Calu3 (cell line): ENCODE data around the gene NT5C1A. TPM values are rescaled to one million over a fixed set of nuclear protein-coding genes. Genes with fewer than 3 reads are reported as not detected.

ENCODE experiments used
- BruUV-seq: library from RNA; stranded (reverse); fragments of 400-500 nt; replicated peaks from 2 replicates; lab custom pipeline; 2021; lab: Mats Ljungman, UMichigan
- CTCF ChIA-PET: fragments of 300-600 bp; sonication (Branson Sonifier 250); formaldehyde crosslinking; loops from one replicate; lab custom pipeline; 2022; ENCODE audit warnings: antibody characterized with exemption; lab: Charles Lee
- DNase-seq: peaks from one replicate; pipeline ENCODE4 v3.0.0; 2022
- H3K27ac Mint-ChIP-seq: one replicate; pipeline ENCODE4 v1.8.0; 2022; ENCODE audit warnings: mixed read lengths; ENCODE audit not compliant: unreplicated experiment
- H3K27me3 Mint-ChIP-seq: one replicate; pipeline ENCODE4 v1.8.0; 2022; ENCODE audit warnings: mixed read lengths; ENCODE audit not compliant: unreplicated experiment
- H3K36me3 Mint-ChIP-seq: one replicate; pipeline ENCODE4 v1.8.0; 2022; ENCODE audit warnings: mild to moderate bottlenecking, moderate library complexity, mixed read lengths; ENCODE audit not compliant: insufficient read depth, unreplicated experiment
- H3K4me1 Mint-ChIP-seq: one replicate; pipeline ENCODE4 v1.8.0; 2022; ENCODE audit warnings: mild to moderate bottlenecking, low read depth, mixed read lengths; ENCODE audit not compliant: unreplicated experiment
- H3K4me3 Mint-ChIP-seq: one replicate; pipeline ENCODE4 v1.8.0; 2022; ENCODE audit warnings: mild to moderate bottlenecking, low read depth, moderate library complexity, mixed read lengths; ENCODE audit not compliant: unreplicated experiment
- H3K9me3 Mint-ChIP-seq: one replicate; pipeline ENCODE4 v1.8.0; 2022; ENCODE audit warnings: low read depth, mixed read lengths; ENCODE audit not compliant: unreplicated experiment
- CTCF ChIP-seq: fragments of 200-600 bp; IDR thresholded peaks from one replicate; pipeline ENCODE4 v1.8.0; 2022; ENCODE audit warnings: antibody characterized with exemption; ENCODE audit not compliant: unreplicated experiment
- intact Hi-C: fragments of 100-400 bp; cut with micrococcal nuclease; formaldehyde crosslinking; loops from one replicate; pipeline ENCODE4 v1.10.0; 2022; ENCODE audit not compliant: unreplicated experiment
- total RNA-seq: library from RNA; stranded (reverse); gene quantifications from 2 replicates; pipeline ENCODE4 v1.2.3, GENCODE V29; 2022

The NT5C1A gene
- total RNA-seq, 1 experiment from 2014 or later: not detected

DNA sequence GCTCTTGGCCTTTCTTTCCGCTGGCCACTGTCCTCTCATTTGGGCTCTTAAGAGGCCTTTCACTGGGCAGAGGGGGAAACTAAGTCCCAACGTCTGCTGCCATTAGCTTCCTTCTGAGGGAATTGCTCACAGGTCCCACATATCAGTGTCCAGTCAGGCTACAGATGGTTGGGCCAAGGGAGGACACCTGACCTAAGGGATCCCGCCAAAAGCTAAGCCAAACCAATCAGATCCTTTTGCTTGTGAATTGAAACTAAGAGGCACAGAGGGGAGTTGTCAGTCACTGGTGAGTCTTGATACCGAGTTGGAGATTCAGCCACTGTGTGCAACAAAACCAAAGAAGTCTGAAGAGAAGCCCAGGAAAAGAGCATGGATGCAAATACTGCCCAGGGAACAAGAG is 5.7 kb upstream of the NT5C1A start:
- TF ChIP-seq CTCF: no peak
- H3K4me1 Mint-ChIP-seq: peaks cover 9% of the 10 kb centered on the region
- H3K27ac Mint-ChIP-seq: no peak overlapping the region
- intact Hi-C loops: no loop called here
- BruUV-seq: no TSS peak
- CTCF ChIA-PET: interaction anchor here (1.3 kb wide), 1 partner anchor 71 kb away, joined by 3 read pairs; no protein-coding TSS in a partner anchor
- H3K36me3 Mint-ChIP-seq: no peaks in the 10 kb centered on the region
- peaks cover 69% of the 10 kb centered on the region for H3K27me3 Mint-ChIP-seq
- H3K4me3 Mint-ChIP-seq: no peak overlapping the region
- no peaks in the 10 kb centered on the region for H3K9me3 Mint-ChIP-seq
- DNase-seq: no peak

DNA sequence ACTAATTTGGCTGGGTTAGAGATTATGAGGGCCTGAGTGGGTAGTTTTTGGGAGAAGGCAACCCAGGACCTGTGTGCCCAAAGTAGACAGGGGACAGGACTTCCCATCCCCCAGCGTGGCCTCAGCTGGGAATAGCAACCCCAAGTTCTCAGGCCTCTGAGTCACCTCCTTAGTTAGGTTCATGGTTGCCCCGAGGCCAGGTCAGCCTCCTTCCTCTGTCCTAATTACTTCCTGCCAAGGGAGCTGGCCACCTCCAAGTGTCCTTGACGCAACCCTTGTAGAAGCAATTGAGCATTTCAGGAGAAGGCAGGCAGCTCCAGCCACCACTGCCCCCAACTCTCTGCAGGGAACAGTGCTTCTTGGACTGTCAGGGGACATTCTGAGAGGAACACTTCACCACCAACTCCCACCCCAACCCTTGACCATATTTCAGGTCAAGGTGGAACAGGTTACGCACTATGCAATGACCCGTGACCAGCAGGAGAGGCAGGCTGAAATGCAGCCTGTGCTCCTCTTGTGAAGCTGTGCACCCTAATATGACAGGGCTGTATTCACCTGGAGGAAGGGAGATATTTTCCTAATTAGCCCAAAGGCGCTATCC is 5.1 kb upstream of the NT5C1A start:
- H3K9me3 Mint-ChIP-seq: no peaks in the 10 kb centered on the region
- CTCF ChIA-PET: no interaction called here
- DNase-seq: no peak
- no peak overlapping the region for H3K27ac Mint-ChIP-seq
- intact Hi-C loops: no loop called here
- BruUV-seq: no TSS peak
- H3K4me3 Mint-ChIP-seq: no peak overlapping the region
- H3K36me3 Mint-ChIP-seq: no peaks in the 10 kb centered on the region
- peaks cover 69% of the 10 kb centered on the region for H3K27me3 Mint-ChIP-seq
- peaks cover 9% of the 10 kb centered on the region for H3K4me1 Mint-ChIP-seq
- no peak for TF ChIP-seq CTCF

- peaks cover 9% of the 10 kb centered on the region for H3K4me1 Mint-ChIP-seq
- no peak for TF ChIP-seq CTCF
- no peaks in the 10 kb centered on the region for H3K9me3 Mint-ChIP-seq
- CTCF ChIA-PET: no interaction called here
- no peaks in the 10 kb centered on the region for H3K36me3 Mint-ChIP-seq
- H3K27me3 Mint-ChIP-seq: peaks cover 62% of the 10 kb centered on the region
- intact Hi-C loops: no loop called here
- BruUV-seq: no TSS peak
- H3K27ac Mint-ChIP-seq: no peak overlapping the region
- DNase-seq: no peak
- H3K4me3 Mint-ChIP-seq: no peak overlapping the region
These were observed 3.3 kb upstream of the NT5C1A start for GRCh38 chr1:39675220-39675619.

GRCh38 chr1:39673215-39673614 is 1.3 kb upstream of the NT5C1A start:
- CTCF ChIA-PET: no interaction called here

More at GRCh38 chr1:39673215-39673614, 1.3 kb upstream of the NT5C1A start:
- Mint-ChIP-seq H3K9me3 (no peaks in the 10 kb centered on the region), H3K36me3 (no peaks in the 10 kb centered on the region), H3K4me1 (peaks cover 9% of the 10 kb centered on the region), H3K27me3 (peaks cover 62% of the 10 kb centered on the region), H3K27ac (no peak overlapping the region), H3K4me3 (no peak overlapping the region)
- intact Hi-C loops: no loop called here
- TF ChIP-seq CTCF: no peak
- no TSS peak for BruUV-seq
- no peak for DNase-seq
